NCI-H2227 (cell line): ENCODE data around the gene ATG7.

Experiments
- DNase-seq: peaks from one replicate; lab custom pipeline; 2025; ENCODE audit not compliant: unreplicated experiment; lab: John Stamatoyannopoulos, UW

ATG7 gene

GRCh38 chr3:11271986-11272904 is at the start of gene ATG7:
Gene ATG7, plus strand, starts transcription at chr3:11272397. Its CDS starts 26,299 bp downstream, at chr3:11298696.
- peak; percentile 96 for DNase-seq

- DNase-seq = no peak
These were observed 48.2 kb upstream of the ATG7 start for GRCh38 chr3:11224010-11224409.

- no peak for DNase-seq
These were observed 47.3 kb upstream of the ATG7 start for GRCh38 chr3:11224870-11225229.

- DNase-seq = no peak
These were observed 46.2 kb upstream of the ATG7 start for GRCh38 chr3:11226042-11226370.

- no peak for DNase-seq
These were observed 44.2 kb upstream of the ATG7 start for GRCh38 chr3:11228041-11228440.

GRCh38 chr3:11230125-11230524 is 42.1 kb upstream of the ATG7 start:
- DNase-seq = no peak

GRCh38 chr3:11230832-11231231 is 41.4 kb upstream of the ATG7 start:
- no peak for DNase-seq

GRCh38 chr3:11235385-11235784 is 36.8 kb upstream of the ATG7 start:
- DNase-seq = no peak

GRCh38 chr3:11236588-11237461 is 35.4 kb upstream of the ATG7 start:
- DNase-seq = peak; percentile 54

- DNase-seq = no peak
These were observed 34.1 kb upstream of the ATG7 start for GRCh38 chr3:11238060-11238459.

- DNase-seq = no peak
These were observed 33.3 kb upstream of the ATG7 start for GRCh38 chr3:11238880-11239279.

GRCh38 chr3:11239796-11240195 is 32.4 kb upstream of the ATG7 start:
- no peak for DNase-seq

GRCh38 chr3:11240496-11240895 is 31.7 kb upstream of the ATG7 start:
- no peak for DNase-seq

- DNase-seq = no peak
These were observed 28.0 kb upstream of the ATG7 start for GRCh38 chr3:11244121-11244677.

- DNase-seq = no peak
These were observed 26.9 kb upstream of the ATG7 start for GRCh38 chr3:11245276-11245675.

GRCh38 chr3:11245827-11246662 is 26.2 kb upstream of the ATG7 start:
- no peak for DNase-seq

- DNase-seq = no peak
These were observed 25.6 kb upstream of the ATG7 start for GRCh38 chr3:11246663-11246970.

GRCh38 chr3:11247362-11247761 is 24.8 kb upstream of the ATG7 start:
- no peak for DNase-seq

- DNase-seq = no peak
These were observed 23.6 kb upstream of the ATG7 start for GRCh38 chr3:11248596-11248995.

GRCh38 chr3:11250902-11251806 is 21.0 kb upstream of the ATG7 start:
- DNase-seq = no peak
